Caki2 (cell line): ENCODE results near the gene TMSB15B. TPM values are rescaled to one million over a fixed set of nuclear protein-coding genes. Genes with fewer than 3 reads are reported as not detected.
"Not testable (repeated sequence)": the region's sequence is repeated elsewhere in the genome, so short reads cannot be mapped to it uniquely, and the experiment has no call there.

ENCODE experiments used
- DNase-seq: peaks from one replicate; pipeline ENCODE4 v3.0.0-alpha.2; 2015; ENCODE audit warnings: low read depth
- in situ Hi-C: cut with HindIII; loops from 2 replicates; pipeline ENCODE4 v1.10.0; 2016; ENCODE audit warnings: low sequenced_read_pairs, low pct_unique_long_range_greater_than_20kb, mixed read lengths
- total RNA-seq: library from RNA; depleted of rRNA; stranded (reverse); fragments of >200 nt; shearing (Covaris generic); gene quantifications from 2 replicates; pipeline ENCODE4 v1.2.3, GENCODE V29; 2014; ENCODE audit warnings: low replicate concordance; rRNA removed

The TMSB15B gene
- total RNA-seq, 1 experiment from 2014 or later, result 18.6 TPM

- DNase-seq, result no peak
- in situ Hi-C loops, result no loop called here
Measured at GRCh38 chrX:104013158-104013557, 50.7 kb downstream of the TMSB15B start.

- no peak for DNase-seq
- in situ Hi-C loops, result no loop called here
Measured at GRCh38 chrX:104013606-104014005, 51.2 kb downstream of the TMSB15B start, which contains the start of gene H2BW1. H2BW1 (minus strand) TSS chrX:104013708; CDS start chrX:104013576, 132 bp downstream.

DNA sequence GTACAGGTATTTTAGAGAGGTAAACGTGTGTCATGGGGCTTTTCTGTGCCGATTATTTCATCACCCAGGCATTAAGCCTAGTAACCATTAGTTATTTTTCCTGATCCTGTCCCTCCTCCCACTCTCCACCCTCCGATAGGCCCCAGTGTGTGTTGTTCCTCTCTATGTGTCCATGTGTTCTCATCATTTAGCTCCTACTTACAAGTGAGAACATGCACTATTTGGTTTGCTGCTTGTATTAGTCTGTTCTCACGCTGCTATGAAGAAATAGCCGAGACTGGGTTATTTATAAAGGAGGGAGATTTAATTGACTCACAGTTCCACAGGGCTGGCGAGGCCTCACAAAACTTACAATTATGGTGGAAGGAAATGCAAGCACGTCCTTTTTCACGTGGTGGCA lies 53.1 kb downstream of the TMSB15B start:
- in situ Hi-C loops, DNase-seq: not testable (repeated sequence)

Other genes with a start within 250 kb of the TMSB15B start
- not detected in 2 replicates for gene PLP1, start 185.8 kb upstream of the TMSB15B start, total RNA-seq
- 2.7 TPM in 1 of 2 replicates, not detected in the other for gene RAB9B, start 130.4 kb upstream of the TMSB15B start, total RNA-seq
- not detected in 2 replicates for gene H2BW1, start 51.1 kb downstream of the TMSB15B start, total RNA-seq
- gene H2BW2, start 77.3 kb downstream of the TMSB15B start, total RNA-seq, result not detected in 2 replicates
- 3.7 and 4.6 TPM in 2 replicates for gene TMSB15C, start 113.6 kb downstream of the TMSB15B start, total RNA-seq
- 0.78 TPM in 1 of 2 replicates, not detected in the other for gene ZCCHC18, start 149.9 kb downstream of the TMSB15B start, total RNA-seq
- gene SLC25A53, start 194.4 kb downstream of the TMSB15B start, total RNA-seq, result 1.0 TPM in 2 replicates
- 11.4 and 14.2 TPM in 2 replicates for gene FAM199X, start 203.8 kb downstream of the TMSB15B start, total RNA-seq